Measurements from ENCODE around the gene TIRAP.
"Not testable (repeated sequence)": the region's sequence is repeated elsewhere in the genome, so short reads cannot be mapped to it uniquely, and the experiment has no call there.

TIRAP gene

GRCh38 chr11:126282736-126283591 lies at the start of gene TIRAP:
Gene TIRAP (plus strand): TSS chr11:126283093. CDS start chr11:126290895, 7,802 bp downstream.
- peak; percentile 62 to 67 for DNase-seq

GRCh38 chr11:126233391-126233790 lies 49.5 kb upstream of the TIRAP start:
- DNase-seq = no peak

- DNase-seq = no peak
Measured at GRCh38 chr11:126246636-126247035, 36.3 kb upstream of the TIRAP start.

GRCh38 chr11:126253265-126253664 lies 29.6 kb upstream of the TIRAP start:
- no peak for DNase-seq

GRCh38 chr11:126254819-126255218 lies 28.1 kb upstream of the TIRAP start:
- DNase-seq = no peak

GRCh38 chr11:126255507-126255906 lies 27.4 kb upstream of the TIRAP start:
- DNase-seq = not testable (repeated sequence)

- DNase-seq = no peak
Measured at GRCh38 chr11:126256216-126256615, 26.7 kb upstream of the TIRAP start.

GRCh38 chr11:126257144-126257543 lies 25.7 kb upstream of the TIRAP start:
- no peak for DNase-seq

- DNase-seq = no peak
Measured at GRCh38 chr11:126257764-126258163, 25.1 kb upstream of the TIRAP start.

- no peak for DNase-seq
Measured at GRCh38 chr11:126262216-126262615, 20.7 kb upstream of the TIRAP start.

- DNase-seq = no peak
Measured at GRCh38 chr11:126263489-126263888, 19.4 kb upstream of the TIRAP start.

- DNase-seq = no peak
Measured at GRCh38 chr11:126265811-126266210, 17.1 kb upstream of the TIRAP start.

GRCh38 chr11:126267650-126268049 lies 15.2 kb upstream of the TIRAP start:
- DNase-seq = no peak

GRCh38 chr11:126268361-126268707 lies 14.6 kb upstream of the TIRAP start:
- peak in 1 of 2 experiments; percentile 23 for DNase-seq

- DNase-seq = peak; percentile 99 to 100
Measured at GRCh38 chr11:126268708-126269579, 13.9 kb upstream of the TIRAP start, which contains the start of the genes FOXRED1 and SRPRA. Gene FOXRED1 (plus strand): TSS chr11:126269154. CDS start chr11:126269207, 53 bp downstream. Gene SRPRA (minus strand): TSS chr11:126268895. CDS start chr11:126268804, 91 bp downstream.

GRCh38 chr11:126277322-126277721 lies 5.6 kb upstream of the TIRAP start:
- no peak for DNase-seq

- DNase-seq = no peak
Measured at GRCh38 chr11:126277780-126278179, 5.1 kb upstream of the TIRAP start.

- DNase-seq = no peak
Measured at GRCh38 chr11:126279191-126279590, 3.7 kb upstream of the TIRAP start.

- no peak for DNase-seq
Measured at GRCh38 chr11:126280595-126280994, 2.3 kb upstream of the TIRAP start.

GRCh38 chr11:126281245-126281644 lies 1.6 kb upstream of the TIRAP start:
- no peak for DNase-seq

GRCh38 chr11:126281666-126282175 lies 1.2 kb upstream of the TIRAP start:
- no peak for DNase-seq

- peak; percentile 41 to 43 for DNase-seq
Measured at GRCh38 chr11:126282361-126282735, 545 bp upstream of the TIRAP start.

- DNase-seq = peak; percentile 92 to 94
Measured at GRCh38 chr11:126284829-126285228, 1.9 kb downstream of the TIRAP start.

Measured in activated CD4-positive, alpha-beta T cell treated with anti-CD3 and anti-CD28 coated beads, Interleukin-2, amount 50 U/mL, for 48 hours (primary cell).